Measurements from ENCODE around the gene CHST4.

DNA sequence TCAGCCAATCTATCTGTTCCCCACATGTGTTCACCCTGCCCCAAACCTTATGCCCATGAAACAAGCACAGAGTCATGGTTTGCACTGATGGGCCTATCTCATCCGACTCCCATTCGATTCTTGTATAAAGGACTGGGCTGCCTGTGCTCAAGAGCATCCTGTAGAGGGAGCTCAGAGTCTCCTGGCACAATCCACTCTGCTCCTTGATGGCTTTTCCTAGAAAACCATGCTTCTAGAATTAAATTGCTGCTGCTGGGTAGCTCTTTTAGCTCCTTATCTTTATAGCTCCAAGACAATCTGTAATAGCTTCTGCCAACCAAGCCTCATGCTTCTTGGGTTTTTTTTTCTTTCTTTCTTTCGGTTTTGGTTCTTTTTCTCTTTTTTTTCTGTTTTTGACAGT lies 46.8 kb upstream of the CHST4 start:
- TF ChIP-seq, protein P1, sequence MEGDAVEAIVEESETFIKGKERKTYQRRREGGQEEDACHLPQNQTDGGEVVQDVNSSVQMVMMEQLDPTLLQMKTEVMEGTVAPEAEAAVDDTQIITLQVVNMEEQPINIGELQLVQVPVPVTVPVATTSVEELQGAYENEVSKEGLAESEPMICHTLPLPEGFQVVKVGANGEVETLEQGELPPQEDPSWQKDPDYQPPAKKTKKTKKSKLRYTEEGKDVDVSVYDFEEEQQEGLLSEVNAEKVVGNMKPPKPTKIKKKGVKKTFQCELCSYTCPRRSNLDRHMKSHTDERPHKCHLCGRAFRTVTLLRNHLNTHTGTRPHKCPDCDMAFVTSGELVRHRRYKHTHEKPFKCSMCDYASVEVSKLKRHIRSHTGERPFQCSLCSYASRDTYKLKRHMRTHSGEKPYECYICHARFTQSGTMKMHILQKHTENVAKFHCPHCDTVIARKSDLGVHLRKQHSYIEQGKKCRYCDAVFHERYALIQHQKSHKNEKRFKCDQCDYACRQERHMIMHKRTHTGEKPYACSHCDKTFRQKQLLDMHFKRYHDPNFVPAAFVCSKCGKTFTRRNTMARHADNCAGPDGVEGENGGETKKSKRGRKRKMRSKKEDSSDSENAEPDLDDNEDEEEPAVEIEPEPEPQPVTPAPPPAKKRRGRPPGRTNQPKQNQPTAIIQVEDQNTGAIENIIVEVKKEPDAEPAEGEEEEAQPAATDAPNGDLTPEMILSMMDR (IDR thresholded peaks at IDR 0.05): no peak
- TF ChIP-seq POLR2A (IDR thresholded peaks at IDR 0.05) (no peak), EP300 (IDR thresholded peaks at IDR 0.05) (no peak)

All from gastroesophageal sphincter (tissue), 3 donors.